DLD1 (cell line): Measurements from ENCODE around the gene CNN3.

Source experiments
- in situ Hi-C: cut with HindIII; loops from 2 replicates; pipeline ENCODE4 v1.10.0; 2017; ENCODE audit warnings: low sequenced_read_pairs

The CNN3 gene

DNA sequence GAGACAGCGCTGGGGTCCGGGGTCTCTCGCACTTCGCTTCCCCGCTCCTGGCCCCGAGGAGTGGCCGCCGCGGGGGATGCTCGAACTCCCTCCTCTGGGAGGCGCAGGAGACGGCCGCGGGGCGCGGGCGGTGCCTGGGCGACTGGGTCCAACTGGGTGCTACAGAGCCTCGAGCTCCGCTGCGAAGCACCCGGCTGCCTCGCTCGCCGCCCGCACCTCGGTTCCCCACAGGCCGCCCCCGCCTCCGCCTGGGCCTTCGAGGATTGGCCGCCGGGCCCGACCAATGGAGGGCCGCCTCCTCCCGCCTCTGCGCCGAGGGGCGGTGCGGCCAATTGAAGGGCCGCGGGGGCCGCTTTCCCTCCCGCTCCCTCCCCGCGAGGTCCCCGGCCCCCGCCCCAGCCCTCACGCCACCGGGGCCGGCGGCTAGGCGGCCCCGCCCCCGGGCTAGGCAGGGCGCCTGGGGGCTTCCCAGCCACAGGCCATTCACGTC is at the start of gene CNN3:
TSS of gene CNN3 (minus strand) at position 196 of the 490 bp plus-strand sequence. CDS start 216 bp downstream, outside the sequence.
- in situ Hi-C loops = no loop called here

DNA sequence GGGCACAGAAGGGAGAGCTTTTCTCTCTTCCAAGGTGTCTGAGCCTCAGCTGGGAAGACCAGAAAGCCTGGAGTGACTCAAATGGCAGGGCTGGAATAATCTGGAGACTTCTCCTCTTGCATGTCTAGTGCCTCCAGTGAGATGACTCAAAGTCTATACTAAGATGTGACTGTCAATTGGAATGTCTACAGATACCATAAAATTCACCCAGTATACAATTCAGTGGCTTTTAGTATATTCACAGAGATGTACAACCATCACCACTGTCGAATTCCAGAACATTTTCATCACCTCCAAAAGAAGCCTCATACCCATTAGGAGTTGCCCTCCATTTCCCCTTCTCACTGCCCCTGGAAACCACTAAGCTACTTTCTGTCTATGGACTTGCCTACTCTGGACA is 47.9 kb upstream of the CNN3 start:
- in situ Hi-C loops = no loop called here

DNA sequence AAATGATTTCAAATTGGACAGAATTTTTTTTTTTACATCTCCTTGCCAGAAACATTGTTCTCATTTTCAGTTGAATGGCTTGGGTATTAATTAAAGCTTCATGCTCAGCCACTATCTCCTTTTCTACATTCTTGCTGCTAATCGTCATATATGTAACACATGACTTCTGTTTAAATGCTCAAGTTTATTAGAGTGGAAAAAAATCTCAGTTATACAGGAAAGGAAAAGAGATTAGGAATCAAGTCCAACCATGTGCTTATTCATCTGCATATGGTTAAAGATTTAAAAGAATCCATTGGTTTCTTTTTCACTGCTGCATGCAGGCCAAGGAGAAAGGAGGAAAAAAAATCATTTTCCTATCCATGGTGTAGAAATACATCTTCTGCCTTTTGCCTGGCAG is 47.3 kb upstream of the CNN3 start:
- in situ Hi-C loops = no loop called here

DNA sequence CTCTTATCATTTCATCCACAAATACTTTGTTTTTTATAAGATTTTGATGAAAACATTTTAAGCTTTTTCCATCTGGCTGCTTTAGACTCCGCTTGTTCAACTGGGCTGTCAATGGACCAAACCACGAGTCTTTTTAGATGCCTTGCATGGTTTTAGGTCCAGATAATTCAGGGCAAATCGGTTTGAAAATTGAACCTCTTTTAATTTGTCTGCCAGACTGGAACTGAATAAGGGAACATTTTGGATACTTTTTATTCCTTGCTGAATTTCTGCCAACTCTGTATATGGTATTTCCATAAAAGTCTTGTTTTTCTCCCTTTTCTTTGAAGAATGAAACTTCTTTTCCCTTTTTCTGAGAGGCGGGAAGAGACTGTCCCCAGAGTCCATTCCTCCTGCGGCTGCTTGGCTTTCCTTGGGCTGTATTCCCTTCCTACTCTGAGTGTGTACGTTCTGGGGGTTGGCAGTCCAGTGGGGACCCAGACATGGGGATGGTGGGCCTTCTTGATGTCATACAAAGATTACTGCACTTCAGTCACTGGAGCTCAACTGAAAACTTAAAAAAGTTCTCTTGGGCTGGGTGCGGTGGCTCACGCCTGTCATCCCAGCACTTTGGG is 46.5 kb upstream of the CNN3 start:
- in situ Hi-C loops = no loop called here

DNA sequence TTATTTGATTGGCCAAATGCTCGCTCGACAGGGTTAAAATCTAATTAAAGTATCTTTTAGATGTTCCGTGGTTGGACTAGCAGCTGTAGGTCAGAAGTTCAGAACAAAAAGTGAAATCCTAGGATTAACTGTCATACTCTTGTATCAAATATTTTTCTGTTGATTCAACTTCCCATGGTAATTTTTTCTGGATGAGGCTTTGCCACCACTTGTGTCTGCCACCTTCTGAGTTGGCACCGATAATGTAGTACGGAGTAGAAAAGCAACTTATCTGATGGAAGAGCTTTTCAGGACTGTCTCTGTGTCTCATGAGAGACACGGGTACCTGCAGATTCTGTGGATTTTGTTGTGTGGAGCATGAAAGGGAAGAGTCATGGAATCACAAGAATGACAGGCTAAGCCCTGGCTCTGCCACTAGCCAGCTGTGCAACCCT is 44.6 kb upstream of the CNN3 start:
- in situ Hi-C loops = no loop called here

DNA sequence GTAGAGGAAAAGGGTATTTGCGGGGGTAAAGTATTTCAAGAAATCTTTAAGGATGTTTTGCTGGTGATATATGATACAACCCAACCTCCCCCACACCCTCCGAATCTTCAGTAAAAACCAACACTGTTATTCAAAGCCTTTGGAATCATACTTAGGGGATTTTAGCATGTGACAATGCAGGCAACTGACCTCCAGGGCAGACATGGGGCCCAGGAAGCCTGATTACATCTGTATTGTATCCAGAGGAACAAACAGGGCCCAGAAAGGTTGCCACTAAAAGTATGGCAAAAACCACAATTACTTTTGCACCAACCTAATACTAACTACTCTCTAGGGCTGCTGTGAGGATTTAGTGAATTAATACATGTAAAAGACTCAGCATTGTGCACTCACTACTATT is 43.9 kb upstream of the CNN3 start:
- in situ Hi-C loops = no loop called here

DNA sequence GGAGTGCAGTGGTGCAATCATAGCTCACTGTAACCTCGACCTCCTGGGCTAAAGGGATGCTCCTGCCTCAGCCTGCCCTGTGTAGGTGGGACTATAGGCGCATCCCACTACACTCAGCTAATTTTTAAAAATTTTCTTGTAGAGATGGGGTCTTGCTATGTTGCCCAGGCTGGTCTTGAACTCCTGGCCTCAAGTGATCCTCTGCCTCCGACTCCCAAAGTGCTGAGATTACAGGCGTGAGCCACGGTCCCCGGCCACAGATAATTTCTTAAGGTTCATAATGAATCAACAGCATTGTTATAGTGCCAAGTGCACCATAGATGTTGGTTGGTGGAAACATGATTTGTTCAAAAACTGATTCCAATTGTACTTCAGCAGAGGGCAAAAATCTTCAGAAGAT is 42.2 kb upstream of the CNN3 start:
- in situ Hi-C loops = no loop called here

DNA sequence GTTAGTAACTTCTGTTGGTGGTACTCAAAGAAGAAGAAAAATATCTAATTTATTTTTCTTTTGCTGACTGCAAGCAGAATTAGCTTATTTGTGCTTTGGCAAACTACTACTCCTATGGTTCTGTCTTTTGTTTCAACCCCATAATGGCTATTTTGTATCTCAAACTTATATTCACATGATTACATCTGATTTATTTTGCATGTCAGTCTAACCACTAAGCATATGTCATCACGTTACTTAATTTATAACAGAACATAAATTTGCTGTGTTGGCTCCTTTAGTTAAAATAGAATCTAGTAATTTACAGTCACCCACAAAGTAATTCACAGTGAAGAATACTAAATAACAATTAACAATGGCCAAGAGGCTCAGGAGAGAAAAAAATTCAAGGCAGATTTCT is 39.1 kb upstream of the CNN3 start:
- in situ Hi-C loops = no loop called here

DNA sequence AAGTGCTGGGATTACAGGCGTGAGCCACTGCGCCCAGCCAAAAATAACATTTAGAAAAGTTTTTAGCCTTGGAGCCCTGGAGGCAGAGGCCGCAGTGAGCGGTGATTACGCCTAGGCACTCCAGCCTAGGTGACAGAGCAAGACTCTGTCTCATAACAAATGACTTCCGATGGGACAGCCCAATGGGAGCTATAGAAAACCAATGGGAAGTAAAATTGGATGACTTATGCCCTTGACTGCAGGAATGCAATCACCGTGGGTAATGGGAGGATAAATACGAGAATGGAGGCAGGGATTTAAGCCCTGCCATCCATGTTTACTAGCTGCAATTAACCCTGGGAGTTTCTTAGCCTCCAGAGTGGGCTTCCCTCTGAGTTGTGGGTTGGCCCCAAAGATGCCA is 37.0 kb upstream of the CNN3 start:
- in situ Hi-C loops = no loop called here

DNA sequence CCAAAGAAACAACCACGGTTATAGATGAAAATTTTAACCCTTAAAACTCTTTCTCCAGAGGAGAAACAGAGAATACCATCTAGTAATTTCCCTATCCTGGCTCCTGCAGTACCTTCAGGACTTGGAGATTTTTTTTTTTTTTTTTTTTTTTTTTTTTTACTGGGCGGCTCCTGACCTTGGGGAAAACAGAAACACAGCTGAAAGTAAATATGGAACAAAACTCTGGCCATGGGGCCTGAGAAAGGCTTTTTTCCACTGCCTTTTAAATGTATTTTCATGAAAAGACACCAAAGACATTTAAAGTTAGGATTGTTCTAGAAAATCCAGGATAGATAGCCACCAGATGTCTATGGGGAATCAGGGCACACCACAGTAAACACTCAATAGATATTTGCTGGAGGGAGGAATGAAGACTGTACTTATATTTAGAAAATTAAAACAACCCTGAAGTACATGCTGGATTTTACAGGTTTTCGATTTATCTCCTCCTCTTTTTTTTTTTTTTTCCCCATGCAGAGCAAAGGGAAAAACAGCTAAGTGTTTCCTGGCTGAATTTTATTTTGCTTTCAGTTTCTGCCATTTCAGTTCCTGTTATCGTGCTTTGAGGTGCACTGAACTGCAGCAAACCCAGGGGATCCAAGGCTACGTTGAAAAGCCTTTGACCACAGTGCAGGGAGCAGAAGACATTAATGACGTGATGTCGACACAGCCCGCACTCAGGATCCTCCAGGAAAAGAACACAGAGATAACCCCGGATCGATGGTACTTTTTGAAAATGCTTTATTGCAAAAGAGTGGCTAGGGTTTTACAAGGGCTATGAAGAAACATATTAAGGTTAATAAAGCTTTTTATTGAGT is 35.7 kb upstream of the CNN3 start:
- in situ Hi-C loops = no loop called here

DNA sequence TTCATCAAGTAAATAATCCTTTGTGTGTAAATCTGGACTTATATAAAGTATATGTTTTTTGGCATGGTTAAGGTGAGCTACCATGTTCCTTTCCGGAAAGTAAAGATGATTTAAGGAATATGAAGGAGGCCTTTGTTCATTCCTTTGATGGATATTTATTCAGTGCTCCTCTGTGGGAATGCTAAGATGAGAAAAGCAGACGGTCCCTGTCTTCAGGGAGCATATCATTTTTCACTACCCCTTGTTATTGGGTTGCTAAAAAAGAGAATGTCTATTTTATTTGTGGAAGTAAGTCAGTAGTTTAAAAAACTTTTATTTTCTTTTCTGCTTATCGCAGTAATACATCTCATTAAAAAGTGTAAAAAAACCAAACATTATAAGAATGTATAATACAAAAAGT is 35.1 kb upstream of the CNN3 start:
- in situ Hi-C loops = no loop called here

DNA sequence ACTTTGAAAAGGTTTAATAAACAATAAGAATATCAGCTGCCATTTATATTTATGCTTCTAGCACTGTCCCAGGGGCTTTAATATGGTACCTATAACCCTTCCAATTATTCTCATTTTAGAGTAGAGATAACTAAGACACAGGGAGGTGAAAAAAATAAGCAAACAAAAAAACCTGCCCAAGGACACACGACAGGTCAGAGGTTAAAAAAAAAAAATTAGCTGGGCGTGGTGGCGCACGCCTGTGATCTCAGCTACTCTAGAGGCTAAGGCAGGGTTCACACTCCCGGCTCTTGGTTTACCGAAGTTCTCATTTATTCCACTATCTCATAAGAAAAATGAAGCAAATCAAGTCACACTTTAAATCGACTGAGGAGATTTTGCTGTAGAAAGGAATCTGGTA is 34.7 kb upstream of the CNN3 start:
- in situ Hi-C loops = no loop called here

DNA sequence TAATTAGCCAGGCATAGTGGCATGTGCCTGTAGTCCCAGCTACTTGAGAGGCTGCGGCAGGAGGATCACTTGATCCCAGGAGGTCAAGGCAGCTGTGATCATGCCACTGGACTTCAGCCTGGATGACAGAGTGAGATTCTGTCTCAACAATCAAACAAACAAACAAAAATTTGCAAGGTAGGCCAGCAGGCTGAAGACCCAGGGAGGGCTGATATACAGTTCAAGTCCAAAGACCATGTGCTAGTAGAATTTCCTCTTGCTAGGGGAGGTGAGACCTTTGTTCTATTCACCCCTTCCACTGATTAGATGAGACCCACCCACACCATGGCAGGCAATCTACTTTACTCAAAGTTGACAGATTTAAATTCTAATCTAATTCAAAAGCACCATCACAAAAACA is 31.2 kb upstream of the CNN3 start:
- in situ Hi-C loops = no loop called here

DNA sequence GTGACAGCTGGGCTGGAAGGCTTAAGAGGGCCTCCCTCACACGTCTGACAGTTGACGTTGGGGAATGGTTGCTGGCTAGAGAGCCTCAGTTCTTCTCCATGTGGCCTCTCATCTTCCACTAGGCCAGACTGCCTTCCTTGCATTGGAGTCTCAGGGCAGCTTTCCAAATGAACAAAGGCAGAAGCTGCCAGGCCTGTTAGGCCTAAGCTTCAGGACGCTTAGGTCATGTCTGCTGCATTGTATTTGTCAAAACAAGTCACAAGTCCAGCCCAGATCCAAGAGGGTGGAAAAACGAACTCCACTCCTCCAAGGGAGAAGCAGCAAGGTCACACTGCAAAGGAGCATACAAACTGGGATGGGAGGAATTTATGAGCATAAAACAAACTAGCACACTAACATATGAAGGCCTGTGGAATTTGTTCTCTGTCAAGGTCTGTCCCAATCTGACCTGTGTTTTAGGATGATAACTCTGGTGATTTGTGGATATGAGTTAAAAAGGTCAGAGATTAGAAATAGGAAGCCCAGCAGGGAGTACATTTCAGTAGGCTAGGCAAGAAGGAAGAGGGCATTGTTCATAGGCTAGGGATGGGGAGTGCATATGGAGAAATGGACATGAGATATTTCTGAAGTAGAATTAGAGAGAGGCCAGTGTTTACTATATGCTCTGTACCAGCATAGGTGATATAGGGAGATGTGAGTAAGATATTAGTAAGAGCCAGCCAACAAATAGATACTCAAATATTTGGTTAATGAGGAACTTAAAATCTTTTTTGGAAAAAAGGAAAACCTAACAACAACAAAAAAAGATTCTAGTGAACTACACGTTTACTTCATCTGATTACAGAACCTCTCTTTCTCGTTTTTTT is 29.1 kb upstream of the CNN3 start:
- in situ Hi-C loops = no loop called here

DNA sequence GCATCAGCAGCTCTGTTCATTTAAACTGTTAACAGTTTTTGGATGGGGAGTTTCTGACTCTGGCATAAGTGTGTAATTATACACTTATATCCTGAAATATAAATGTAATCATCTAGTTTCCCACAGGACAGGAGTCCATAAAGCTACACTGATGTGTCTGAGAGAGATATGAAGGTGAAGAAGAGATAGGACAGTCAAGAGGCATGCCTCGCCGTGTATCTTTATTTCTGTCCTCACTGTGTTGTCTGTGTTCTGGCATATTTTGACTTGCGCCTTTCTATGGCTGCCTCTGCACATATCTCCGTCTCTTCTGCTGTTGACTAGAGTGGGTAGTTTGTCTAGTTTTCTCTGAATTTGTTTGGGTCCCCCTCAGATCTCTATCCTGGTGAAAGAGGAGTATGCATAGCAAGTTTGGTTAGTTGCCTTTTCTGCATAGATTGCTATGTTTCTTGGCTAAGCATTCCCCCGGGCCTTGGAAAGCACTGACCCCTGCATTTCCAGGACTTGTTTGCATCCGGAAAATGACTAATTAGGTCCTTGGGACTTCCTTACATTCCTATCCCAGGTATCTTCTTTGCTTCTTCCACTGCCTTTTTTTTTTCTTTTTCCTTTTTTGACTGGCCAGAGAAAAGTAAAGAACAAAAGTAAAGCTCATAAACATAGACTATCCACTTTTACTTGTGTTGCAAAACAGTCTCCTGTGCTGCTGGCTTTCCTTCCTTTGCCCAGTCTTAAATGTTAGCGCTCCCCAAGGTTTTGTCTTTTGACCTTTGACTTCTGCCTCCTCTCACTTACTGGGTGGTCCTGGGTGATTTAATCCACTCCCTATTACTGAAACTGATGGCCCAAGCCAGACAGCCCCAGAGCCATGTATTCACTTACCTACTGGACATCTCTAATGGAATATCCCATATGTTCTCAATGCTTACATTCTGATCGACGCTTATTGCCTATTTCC is 27.6 kb upstream of the CNN3 start:
- in situ Hi-C loops = no loop called here

DNA sequence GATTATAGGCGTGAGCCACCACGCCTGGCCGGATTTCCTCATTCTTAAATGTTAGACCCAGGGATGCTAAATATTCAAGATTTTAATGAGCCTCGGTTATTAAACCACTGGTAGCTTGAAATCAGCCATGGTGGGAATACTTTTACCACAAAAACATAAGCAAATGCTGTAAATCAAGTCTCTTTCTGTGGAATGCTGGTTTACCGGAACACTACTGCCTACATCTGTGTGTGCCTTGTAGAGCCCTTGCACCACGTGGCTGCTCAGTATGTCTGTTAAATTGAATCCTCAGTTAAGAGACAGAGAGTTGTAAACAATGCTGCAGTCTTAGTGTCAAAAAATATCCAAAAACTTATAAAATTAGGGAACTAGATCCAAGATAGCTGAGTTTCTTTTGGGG is 26.8 kb upstream of the CNN3 start:
- in situ Hi-C loops = no loop called here

DNA sequence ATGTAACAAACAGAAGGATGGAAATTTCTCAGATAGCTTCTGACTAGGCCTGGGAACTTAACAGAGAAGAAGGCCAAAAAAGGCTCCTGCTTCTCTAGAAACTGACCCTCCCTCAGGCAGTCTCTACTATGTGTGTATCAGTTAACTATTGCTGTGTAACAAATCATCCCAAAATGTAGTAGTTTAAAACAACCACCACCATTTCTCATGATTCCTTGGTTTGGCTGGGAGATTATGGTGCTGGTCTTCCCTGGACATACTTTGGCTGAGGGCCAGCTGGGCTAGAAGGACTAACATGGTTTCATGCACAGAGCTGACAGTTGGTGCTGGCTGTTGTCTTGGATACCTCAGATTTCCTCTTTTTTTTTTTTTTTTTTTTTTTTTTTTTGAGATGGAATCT is 26.2 kb upstream of the CNN3 start:
- in situ Hi-C loops = no loop called here

DNA sequence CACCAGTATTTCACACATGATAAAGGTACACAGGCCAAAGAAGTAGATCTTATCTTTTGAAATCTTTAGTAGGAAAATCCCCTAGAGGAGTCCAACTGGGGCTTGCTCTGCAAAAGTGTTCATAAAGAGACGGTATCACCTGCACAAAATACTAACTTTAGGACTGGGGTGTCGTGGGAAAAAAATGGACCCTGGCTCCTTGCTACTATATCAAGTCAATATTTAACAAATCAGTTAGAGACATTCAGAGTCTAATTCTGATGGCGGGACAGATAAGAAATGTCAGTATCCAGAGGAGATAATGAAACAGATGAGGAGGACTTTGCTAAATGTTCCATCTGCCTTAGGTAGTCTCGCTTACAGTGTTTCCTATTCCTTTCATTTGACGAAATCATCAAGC is 25.6 kb upstream of the CNN3 start:
- in situ Hi-C loops = no loop called here

DNA sequence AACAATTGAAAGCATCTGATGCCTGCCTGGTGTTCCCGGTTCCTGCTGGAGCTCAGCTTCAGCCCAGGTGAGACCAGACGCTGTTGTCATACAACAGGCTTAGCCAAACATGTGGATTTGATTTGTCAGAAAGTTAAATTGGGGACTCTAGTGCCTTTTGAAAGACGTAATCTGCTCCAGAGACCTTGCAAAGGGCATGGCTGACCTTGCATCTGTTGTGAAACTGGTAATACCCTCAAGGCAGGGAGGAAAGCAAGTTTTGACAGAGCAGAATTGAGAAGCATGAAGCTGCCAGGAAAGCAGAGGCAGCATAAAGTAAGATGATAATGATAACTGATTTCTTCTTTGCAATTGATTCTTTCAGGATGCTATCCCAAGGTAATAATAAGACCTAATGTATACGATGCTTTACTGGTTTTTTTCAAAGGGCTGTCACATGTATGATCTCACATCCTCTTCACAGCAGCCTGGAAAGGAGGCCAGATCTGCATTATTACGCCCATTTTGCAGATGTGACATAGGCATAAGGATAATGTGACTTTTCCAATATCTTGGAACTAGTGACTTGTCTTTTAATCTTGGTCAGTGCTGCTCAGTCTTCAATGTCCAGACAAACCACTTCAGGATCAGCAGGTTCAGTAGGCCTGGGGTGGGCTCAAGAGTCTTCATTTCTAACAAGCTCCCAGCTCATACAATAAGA is 24.7 kb upstream of the CNN3 start:
- in situ Hi-C loops = no loop called here

DNA sequence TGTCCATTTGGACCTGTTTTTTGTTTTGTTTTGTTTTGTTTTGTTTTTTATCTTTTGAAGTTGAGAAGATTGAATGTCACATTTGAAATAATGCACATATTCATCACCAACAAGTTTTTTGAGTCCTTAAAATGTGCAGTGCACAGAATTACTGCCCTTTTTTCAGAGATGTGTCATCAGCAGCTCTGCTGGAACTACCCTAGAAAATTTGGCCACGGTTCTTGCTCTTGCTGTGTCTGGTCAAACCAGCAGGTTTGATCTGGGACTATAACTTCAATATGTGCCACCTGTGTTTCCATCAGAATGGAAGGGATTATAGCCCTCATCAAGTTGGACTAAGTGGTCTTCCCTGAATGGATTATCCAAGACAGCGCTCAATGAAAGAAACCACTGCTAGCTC is 24.1 kb upstream of the CNN3 start:
- in situ Hi-C loops = no loop called here
